ENCODE results near the gene UQCRHL. TPM values are rescaled to one million over a fixed set of nuclear protein-coding genes. Genes with fewer than 3 reads are reported as not detected.

UQCRHL gene
- total and polyA plus RNA-seq, 2 of the 4 experiments (the other 2 are of a cell fraction): 1.4 to 2.4 TPM

- no peak overlapping the region for H4K5ac ChIP-seq (ENCODE audit: low read depth, low read length)
- POLR2A ChIA-PET (ENCODE audit: unreplicated experiment): no interaction called here
- no peak overlapping the region for H3K4me2 ChIP-seq (ENCODE audit: low read depth, low read length)
- H3K9ac ChIP-seq (ENCODE audit: low read depth, low read length): no peak overlapping the region
- H4K20me1 ChIP-seq (ENCODE audit: insufficient read depth, low read length): no peaks in the 10 kb centered on the region
- ATAC-seq (ENCODE audit: low read depth) (no peak), DNase-seq (no peak)
- H3K4ac ChIP-seq (ENCODE audit: low read depth, low read length): no peak overlapping the region
- H2BK15ac ChIP-seq (ENCODE audit: low read depth, low read length): no peak overlapping the region
- H3K18ac ChIP-seq (ENCODE audit: low read depth, low read length): no peak overlapping the region
- H3K27me3 ChIP-seq (ENCODE audit: control insufficient read depth, insufficient read depth, low read length): no peaks in the 10 kb centered on the region
- H3K4me1 ChIP-seq (ENCODE audit: control insufficient read depth, insufficient read depth, low read length): no peaks in the 10 kb centered on the region
- H4K8ac ChIP-seq (ENCODE audit: low read depth in 2 of 2, low read length in 2 of 2): no peak overlapping the region
- H3K9me1 ChIP-seq (ENCODE audit: insufficient read depth, low read length): no peaks in the 10 kb centered on the region
- no peak overlapping the region for H2AFZ ChIP-seq (replicated peaks; ENCODE audit: low read length, poor library complexity)
- dilution Hi-C loops (cut with HindIII; ENCODE audit: low sequenced_read_pairs, unreplicated experiment) (no loop called here), intact Hi-C loops (cut with micrococcal nuclease) (no loop called here), in situ Hi-C loops (cut with MboI; ENCODE audit: low sequenced_read_pairs) (no loop called here)
- no peak overlapping the region for H2BK120ac ChIP-seq (ENCODE audit: low read depth, low read length)
- BruUV-seq (replicated peaks): no TSS peak
- no peak for TF ChIP-seq SMC3 (IDR thresholded peaks at IDR 0.05; ENCODE audit: low read depth, low read length)
- no peak for TF ChIP-seq MAFK (IDR thresholded peaks at IDR 0.05; ENCODE audit: low read depth, low read length)
- no peak for TF ChIP-seq RAD21 (IDR thresholded peaks at IDR 0.05; ENCODE audit: low read length)
- no peak for TF ChIP-seq MAZ (IDR thresholded peaks at IDR 0.05; ENCODE audit: borderline replicate concordance, low read depth, low read length)
- TF ChIP-seq NFE2L2 (IDR thresholded peaks at IDR 0.05; ENCODE audit: low read depth, low read length): no peak
- no peak for TF ChIP-seq CHD1 (IDR thresholded peaks at IDR 0.05; ENCODE audit: low read depth, low read length)
- TF ChIP-seq, protein P1, sequence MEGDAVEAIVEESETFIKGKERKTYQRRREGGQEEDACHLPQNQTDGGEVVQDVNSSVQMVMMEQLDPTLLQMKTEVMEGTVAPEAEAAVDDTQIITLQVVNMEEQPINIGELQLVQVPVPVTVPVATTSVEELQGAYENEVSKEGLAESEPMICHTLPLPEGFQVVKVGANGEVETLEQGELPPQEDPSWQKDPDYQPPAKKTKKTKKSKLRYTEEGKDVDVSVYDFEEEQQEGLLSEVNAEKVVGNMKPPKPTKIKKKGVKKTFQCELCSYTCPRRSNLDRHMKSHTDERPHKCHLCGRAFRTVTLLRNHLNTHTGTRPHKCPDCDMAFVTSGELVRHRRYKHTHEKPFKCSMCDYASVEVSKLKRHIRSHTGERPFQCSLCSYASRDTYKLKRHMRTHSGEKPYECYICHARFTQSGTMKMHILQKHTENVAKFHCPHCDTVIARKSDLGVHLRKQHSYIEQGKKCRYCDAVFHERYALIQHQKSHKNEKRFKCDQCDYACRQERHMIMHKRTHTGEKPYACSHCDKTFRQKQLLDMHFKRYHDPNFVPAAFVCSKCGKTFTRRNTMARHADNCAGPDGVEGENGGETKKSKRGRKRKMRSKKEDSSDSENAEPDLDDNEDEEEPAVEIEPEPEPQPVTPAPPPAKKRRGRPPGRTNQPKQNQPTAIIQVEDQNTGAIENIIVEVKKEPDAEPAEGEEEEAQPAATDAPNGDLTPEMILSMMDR (conservative IDR thresholded peaks at IDR 0.05; ENCODE audit: low read depth, low read length): no peak
- no peak for TF ChIP-seq RFX5 (IDR thresholded peaks at IDR 0.05; ENCODE audit: low read depth, low read length)
- TF ChIP-seq RCOR1 (IDR thresholded peaks at IDR 0.05; ENCODE audit: insufficient replicate concordance, low read length): no peak
- TF ChIP-seq USF2 (IDR thresholded peaks at IDR 0.05; ENCODE audit: low read depth, low read length): no peak
- no peak for TF ChIP-seq CEBPB (IDR thresholded peaks at IDR 0.05; ENCODE audit: low read depth, low read length)
- TF ChIP-seq FOS (IDR thresholded peaks at IDR 0.05; ENCODE audit: low read depth, low read length): no peak
- TF ChIP-seq MXI1 (IDR thresholded peaks at IDR 0.05; ENCODE audit: borderline replicate concordance, low read depth, low read length): no peak
- TF ChIP-seq, protein P2, sequence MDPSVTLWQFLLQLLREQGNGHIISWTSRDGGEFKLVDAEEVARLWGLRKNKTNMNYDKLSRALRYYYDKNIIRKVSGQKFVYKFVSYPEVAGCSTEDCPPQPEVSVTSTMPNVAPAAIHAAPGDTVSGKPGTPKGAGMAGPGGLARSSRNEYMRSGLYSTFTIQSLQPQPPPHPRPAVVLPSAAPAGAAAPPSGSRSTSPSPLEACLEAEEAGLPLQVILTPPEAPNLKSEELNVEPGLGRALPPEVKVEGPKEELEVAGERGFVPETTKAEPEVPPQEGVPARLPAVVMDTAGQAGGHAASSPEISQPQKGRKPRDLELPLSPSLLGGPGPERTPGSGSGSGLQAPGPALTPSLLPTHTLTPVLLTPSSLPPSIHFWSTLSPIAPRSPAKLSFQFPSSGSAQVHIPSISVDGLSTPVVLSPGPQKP (IDR thresholded peaks at IDR 0.05; ENCODE audit: borderline replicate concordance, low read depth, low read length): no peak
- no peak overlapping the region for H2BK5ac ChIP-seq (ENCODE audit: low read depth, low read length, poor library complexity, severe bottlenecking)
- CTCF ChIA-PET: no interaction called here
- H3K27ac ChIP-seq (ENCODE audit: insufficient read depth, low read length): no peak overlapping the region
- H3K36me3 ChIP-seq (ENCODE audit: control insufficient read depth, insufficient read depth, low read length): no peaks in the 10 kb centered on the region
- no peak overlapping the region for H3K56ac ChIP-seq (ENCODE audit: extremely low read depth, insufficient read depth, low read length)
- H2AK9ac ChIP-seq (replicated peaks; ENCODE audit: low read depth, low read length, poor library complexity): no peak overlapping the region
- no peak overlapping the region for H3K23ac ChIP-seq (ENCODE audit: low read depth, low read length)
- H2BK20ac ChIP-seq (ENCODE audit: low read depth, low read length): no peak overlapping the region
- H4K91ac ChIP-seq (ENCODE audit: insufficient read depth, low read depth, low read length): no peak overlapping the region
- no peaks in the 10 kb centered on the region for H3K79me1 ChIP-seq (ENCODE audit: low read depth in 1 of 2, low read length in 2 of 2)
- no peak overlapping the region for H3K4me3 ChIP-seq (ENCODE audit: insufficient read depth, low read depth, low read length)
- no peak overlapping the region for H3K14ac ChIP-seq (replicated peaks; ENCODE audit: low read depth, low read length)
- no peak overlapping the region for H2AK5ac ChIP-seq (ENCODE audit: low read depth, low read length)
- no CpG with 5 or more reads among the region's 1 CpG for WGBS, 2 experiments (ENCODE audit: extremely low coverage in 2 of 2, insufficient read length in 1 of 2)
- H3K9me3 ChIP-seq (ENCODE audit: control insufficient read depth, insufficient read depth, low read length): no peaks in the 10 kb centered on the region
Observed at GRCh38 chr1:15808955-15809354, 1.5 kb upstream of the UQCRHL start.

Data from IMR-90 (cell line).